Heart right ventricle (tissue), 16 donors: ENCODE results near the gene NEUROD2. TPM values are rescaled to one million over a fixed set of nuclear protein-coding genes. Genes with fewer than 3 reads are reported as not detected.
A peak's percentile ranks its signal among the peaks of the same experiment; 100 is the strongest.
"Not testable (repeated sequence)": the region's sequence is repeated elsewhere in the genome, so short reads cannot be mapped to it uniquely, and the experiment has no call there.

Experiments
- ATAC-seq, 8 donors: fragments of 200-7000 bp; cut with Tn5 transposase; one replicate each; pipeline ENCODE4 v1.9.1; 2020; ENCODE audit warnings: mild to moderate bottlenecking in 8 of 8, moderate library complexity in 8 of 8, moderate number of reproducible peaks in 1 of 8
- DNase-seq, 2 donors: peaks; one replicate each; pipeline ENCODE4 v3.0.0-alpha.2; 2020
- H3K27ac ChIP-seq, 10 donors: fragments of 200-600 bp; sonication (generic) in 2 of 10; one replicate each; pipeline versions ENCODE4 v1.5.0 to v1.8.0; 2020 to 2022; ENCODE audit warnings: mild to moderate bottlenecking in 3 of 10
- H3K27me3 ChIP-seq, 7 donors: fragments of 200-600 bp; one replicate each; pipeline ENCODE4 v1.8.0; 2021 to 2022; ENCODE audit warnings: mild to moderate bottlenecking in 2 of 7
- H3K36me3 ChIP-seq, 9 donors: fragments of 200-600 bp; sonication (generic) in 1 of 9; one replicate each; pipeline versions ENCODE4 v1.5.0 to v1.8.0; 2020 to 2022; ENCODE audit warnings: mild to moderate bottlenecking in 2 of 9
- H3K4me1 ChIP-seq, 9 donors: fragments of 200-600 bp; sonication (generic) in 1 of 9; one replicate each; pipeline versions ENCODE4 v1.5.0 to v1.8.0; 2020 to 2022; ENCODE audit warnings: mild to moderate bottlenecking in 4 of 9
- H3K4me3 ChIP-seq, 10 donors: fragments of 200-600 bp; sonication (generic) in 2 of 10; one replicate each; pipeline versions ENCODE4 v1.5.0 to v1.8.0; 2020 to 2022; ENCODE audit warnings: mild to moderate bottlenecking in 7 of 10, moderate library complexity in 2 of 10
- H3K9me3 ChIP-seq, 11 donors: fragments of 200-600 bp in 10 of 11; sonication (generic) in 2 of 11; one replicate each; pipeline versions ENCODE4 v1.5.0 to v1.8.0; 2013 to 2022; ENCODE audit warnings: mild to moderate bottlenecking in 2 of 11, control low read depth in 1 of 11, moderate library complexity in 1 of 11
- WGBS, 2 donors: extraction: QIAGEN DNeasy Blood & Tissue Kit; methylation state at CpG; one replicate each; pipeline ENCODE4 v1.1.7; 2013; ENCODE audit warnings: inconsistent platforms in 1 of 2; 5-methylcytosine and 5-hydroxymethylcytosine counted together
- intact Hi-C, 10 donors: fragments of 100-400 bp; cut with DNase I; formaldehyde crosslinking; loops; one replicate each; pipeline versions ENCODE4 v1.11.1 to v1.14.2; 2022
- polyA plus RNA-seq, 2 donors: library from polyadenylated mRNA; stranded (reverse); fragments of 200-250 nt; gene quantifications; one replicate each; pipeline ENCODE4 v1.2.3, GENCODE V29; 2013
- total RNA-seq, 10 donors: library from RNA; stranded (reverse); fragmentation: NEBNext Ultra II Directional in 3 of 10; extraction: Animal tissue kit (Norgen Biotek cat#: 25700) in 3 of 10; gene quantifications; one replicate each; pipeline versions ENCODE4 v1.2.1 to v1.2.4, GENCODE V29; 2021 to 2023
- TF ChIP-seq, protein P1 (sequence below), 9 donors: fragments of 200-600 bp; sonication (generic) in 2 of 9; IDR thresholded peaks; one replicate each; pipeline versions ENCODE4 v1.5.0 to v1.8.0; 2021 to 2022; ENCODE audit warnings: antibody characterized with exemption in 9 of 9, mild to moderate bottlenecking in 5 of 9, moderate library complexity in 1 of 9
- donor health status: Arrhythmogenic right ventricular cardiomyopathy.
- donor health status: ischemic (EF 13 %, LVEDD 7.1; RV severe dilation, severe dysfunction).
- donor health status: healthy with polysubstance abuse.
- donor health status: DM: no; HTN: yes; CAD: no.
- donor health status: DM: no; HTN: no; CAD: no.
- donor health status: ischemic (EF 25% LVEDD 6.9; RV normal size, moderate dysfunction).
- donor health status: ischemic (EF 25% LVEDD 5.7; RV mildly dilated, moderate dysfunction).
- donor health status: healthy.
- donor health status: DM: yes; HTN: yes; CAD: no.
- donor health status: Ischemic cardiomyopathy.
- donor health status: ischemic (EF 35%, LVEDD 5.7; RV mildly dilated, moderate dysfunction).
- donor health status: nonischemic (EF 11% LVEDD 7.7; RV severe dilation, severe dysfunction).
- donor health status: DM: yes; HTN: yes; CAD: no.
- donor health status: PGD.
- donor health status: ischemic (EF 29% LVEDD 5.4; RV normal size, mild dysfunction).
- donor health status: nonischemic (EF 23%, LVEDD 6.1; RV moderate dilation, normal function).

NEUROD2 gene
- total and polyA plus RNA-seq, 12 donors = not detected

DNA sequence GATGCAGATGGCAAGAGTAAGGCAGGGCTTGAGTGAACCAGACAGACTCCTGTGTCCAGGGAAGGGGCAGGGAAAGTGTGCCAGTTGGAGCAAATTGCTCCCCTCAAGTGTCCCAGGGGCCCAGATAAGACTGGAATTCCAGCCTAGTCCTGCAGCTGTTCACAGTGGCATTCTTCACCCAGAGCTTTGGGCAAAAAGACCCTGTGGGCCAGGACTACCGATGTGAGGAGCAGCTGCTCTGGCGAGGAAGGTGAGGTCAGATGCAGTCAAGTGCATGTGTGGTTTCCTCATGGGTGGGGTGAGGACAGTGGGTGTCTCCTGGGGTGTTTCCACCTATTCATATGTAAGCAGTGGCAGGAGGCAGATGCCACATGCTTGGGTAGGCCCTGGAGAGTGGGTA is 14.3 kb downstream of the NEUROD2 start:
- DNase-seq = no peak
- Histone ChIP-seq H3K9me3 (no peaks in the 10 kb centered on the region), H3K4me3 (no peak overlapping the region), H3K36me3 (no peaks in the 10 kb centered on the region), H3K4me1 (peaks cover 0 to 21% (median 8%) of the 10 kb centered on the region in 9 donors), H3K27me3 (peaks cover 7 to 75% (median 61%) of the 10 kb centered on the region in 7 donors), H3K27ac (no peak overlapping the region)
- intact Hi-C loops = loop anchor here in 1 of 10 donors (10.0 kb wide), 1 partner anchor 1761 kb away; the partner anchor contains the start of gene KRT33A
- TF ChIP-seq, protein P1, sequence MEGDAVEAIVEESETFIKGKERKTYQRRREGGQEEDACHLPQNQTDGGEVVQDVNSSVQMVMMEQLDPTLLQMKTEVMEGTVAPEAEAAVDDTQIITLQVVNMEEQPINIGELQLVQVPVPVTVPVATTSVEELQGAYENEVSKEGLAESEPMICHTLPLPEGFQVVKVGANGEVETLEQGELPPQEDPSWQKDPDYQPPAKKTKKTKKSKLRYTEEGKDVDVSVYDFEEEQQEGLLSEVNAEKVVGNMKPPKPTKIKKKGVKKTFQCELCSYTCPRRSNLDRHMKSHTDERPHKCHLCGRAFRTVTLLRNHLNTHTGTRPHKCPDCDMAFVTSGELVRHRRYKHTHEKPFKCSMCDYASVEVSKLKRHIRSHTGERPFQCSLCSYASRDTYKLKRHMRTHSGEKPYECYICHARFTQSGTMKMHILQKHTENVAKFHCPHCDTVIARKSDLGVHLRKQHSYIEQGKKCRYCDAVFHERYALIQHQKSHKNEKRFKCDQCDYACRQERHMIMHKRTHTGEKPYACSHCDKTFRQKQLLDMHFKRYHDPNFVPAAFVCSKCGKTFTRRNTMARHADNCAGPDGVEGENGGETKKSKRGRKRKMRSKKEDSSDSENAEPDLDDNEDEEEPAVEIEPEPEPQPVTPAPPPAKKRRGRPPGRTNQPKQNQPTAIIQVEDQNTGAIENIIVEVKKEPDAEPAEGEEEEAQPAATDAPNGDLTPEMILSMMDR (IDR thresholded peaks at IDR 0.05) = no peak
- no peak for ATAC-seq
- WGBS, 2 donors = 72 to 81% methylated on average over 2 of the region's 2 CpGs

DNA sequence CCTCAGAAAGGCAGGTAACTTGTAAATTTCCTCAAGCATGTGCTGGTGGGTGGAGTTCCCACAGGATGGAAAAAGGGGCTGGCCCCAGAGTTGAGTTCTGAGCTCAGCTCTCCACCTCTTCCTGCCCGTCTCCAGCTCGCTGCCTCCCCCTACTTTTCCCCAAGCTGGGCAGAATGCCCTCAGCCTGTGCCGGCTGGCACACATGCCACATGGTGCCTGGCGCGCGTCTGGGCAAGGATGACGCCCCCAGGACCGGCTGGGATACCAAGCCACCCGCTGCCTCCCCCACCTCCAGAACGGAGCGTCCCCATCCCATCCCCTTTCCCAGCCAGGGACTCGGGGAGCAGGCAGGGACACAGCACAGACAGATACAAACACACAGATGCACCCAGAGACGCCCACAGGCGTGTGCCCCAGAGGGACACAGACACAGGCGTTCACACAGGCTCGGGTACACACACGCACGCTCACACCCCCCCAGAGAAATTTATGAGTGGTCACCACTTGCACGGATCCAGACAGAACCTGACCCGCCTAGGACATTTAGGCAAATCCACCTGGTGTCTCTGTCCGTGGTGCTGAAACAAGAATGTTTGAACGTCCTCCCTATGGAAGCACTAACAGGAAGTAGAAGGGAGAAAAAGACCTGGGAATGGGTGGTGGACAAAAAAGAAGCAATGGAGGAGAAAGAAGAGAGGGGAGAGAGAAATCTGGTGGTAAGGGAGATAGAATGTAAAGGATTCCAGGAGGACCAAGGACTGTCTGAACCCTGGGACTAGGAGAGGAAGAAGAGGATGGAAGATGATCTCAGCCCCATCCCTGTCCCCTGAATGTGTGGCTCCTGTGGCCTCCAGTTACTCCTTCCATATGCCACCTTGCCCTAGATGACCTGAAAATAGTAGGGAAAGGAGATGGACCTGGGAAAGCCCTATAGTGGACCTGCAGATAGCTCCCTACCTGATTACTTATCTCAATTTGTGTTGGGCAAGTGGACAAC is 15.5 kb downstream of the NEUROD2 start:
- peak in 1 of 2 donors; percentile 44 for DNase-seq
- intact Hi-C loops = loop anchor here in 1 of 10 donors (10.0 kb wide), 1 partner anchor 1763 kb away; the partner anchor contains the start of gene KRT33A
- peak in 5 of 8 donors; percentile 46 to 52 (median 51) for ATAC-seq

DNA sequence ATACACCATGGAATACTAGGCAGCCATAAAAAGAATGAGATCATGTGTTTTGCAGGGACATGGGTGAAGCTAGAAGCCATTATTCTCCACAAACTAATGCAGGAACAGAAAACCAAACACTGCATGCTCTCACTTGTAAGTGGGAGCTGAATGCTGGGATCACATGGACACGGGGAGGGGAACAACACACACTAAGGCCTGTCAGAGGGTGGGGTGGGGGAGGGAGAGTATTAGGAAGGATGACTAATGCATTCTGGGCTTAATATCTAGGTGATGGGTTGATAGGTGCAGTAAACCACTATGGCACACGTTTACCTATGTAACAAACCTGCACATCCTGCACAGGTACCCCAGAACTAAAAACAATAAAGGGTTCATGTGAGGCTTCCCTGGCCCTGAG is 17.5 kb downstream of the NEUROD2 start:
- not testable (repeated sequence) for H3K27ac ChIP-seq, DNase-seq, H3K4me1 ChIP-seq, H3K36me3 ChIP-seq, H3K9me3 ChIP-seq, ATAC-seq, H3K4me3 ChIP-seq
- intact Hi-C loops = loop anchor here in 1 of 10 donors (10.0 kb wide), 1 partner anchor 1765 kb away; the partner anchor contains the start of gene KRT33A
- H3K27me3 ChIP-seq = peaks cover 0 to 49% (median 29%) of the 10 kb centered on the region in 7 donors
- WGBS, 2 donors = 62 to 64% methylated on average over 2 of the region's 2 CpGs

More for the DNA sequence above, 15.5 kb downstream of the NEUROD2 start:
- Histone ChIP-seq H3K9me3 (no peaks in the 10 kb centered on the region), H3K36me3 (no peaks in the 10 kb centered on the region), H3K4me3 (no peak overlapping the region), H3K27ac (no peak overlapping the region), H3K4me1 (peaks cover 0 to 10% (median 1%) of the 10 kb centered on the region in 9 donors), H3K27me3 (peaks cover 0 to 66% (median 49%) of the 10 kb centered on the region in 7 donors)
- 1 to 3% methylated on average over 22 of the region's 22 CpGs for WGBS, 2 donors
- TF ChIP-seq, protein P1 (IDR thresholded peaks at IDR 0.05) = no peak

DNA sequence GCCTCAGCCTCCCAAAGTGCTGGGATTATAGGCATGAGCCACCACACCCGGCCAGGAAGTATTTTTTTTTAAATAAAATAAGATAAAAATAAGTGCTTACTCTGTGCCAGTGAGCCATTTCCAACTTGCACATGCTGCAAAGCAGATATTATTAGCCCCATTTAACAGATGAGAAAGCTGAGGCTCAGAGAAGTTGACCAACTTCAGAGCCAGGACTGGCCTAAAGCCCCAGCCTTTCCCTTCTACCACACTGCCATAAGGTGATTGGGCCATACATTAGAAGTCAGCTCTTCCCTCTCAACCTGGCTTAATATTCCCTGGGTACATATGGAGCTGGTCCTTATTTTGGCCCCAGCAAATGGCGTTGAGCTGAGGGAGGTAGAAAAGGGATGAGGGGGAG is 25.1 kb downstream of the NEUROD2 start:
- peaks cover 0 to 6% (median 0%) of the 10 kb centered on the region in 7 donors for H3K27me3 ChIP-seq
- no peaks in the 10 kb centered on the region for H3K9me3 ChIP-seq
- DNase-seq (no peak), ATAC-seq (no peak)
- peaks cover 0 to 21% (median 6%) of the 10 kb centered on the region in 9 donors for H3K4me1 ChIP-seq
- TF ChIP-seq, protein P1 (IDR thresholded peaks at IDR 0.05) = no peak
- 42 to 51% methylated on average over 2 of the region's 2 CpGs for WGBS, 2 donors
- H3K36me3 ChIP-seq = no peaks in the 10 kb centered on the region
- intact Hi-C loops = no loop called here
- H3K27ac ChIP-seq = no peak overlapping the region
- no peak overlapping the region for H3K4me3 ChIP-seq
